Measurements from ENCODE around the gene PDCD5.
"Not testable (repeated sequence)": the region's sequence is repeated elsewhere in the genome, so short reads cannot be mapped to it uniquely, and the experiment has no call there.

Gene PDCD5

GRCh38 chr19:32580353-32580900 is 563 bp upstream of the PDCD5 start:
- no peak for DNase-seq

- peak; percentile 9 for DNase-seq
These were observed 752 bp downstream of the PDCD5 start for GRCh38 chr19:32581705-32582179.

GRCh38 chr19:32587747-32588504 is 6.9 kb downstream of the PDCD5 start:
- not testable (repeated sequence) for DNase-seq

- no peak for DNase-seq
These were observed 13.0 kb downstream of the PDCD5 start for GRCh38 chr19:32594021-32594420.

- DNase-seq = no peak
These were observed 14.5 kb downstream of the PDCD5 start for GRCh38 chr19:32595491-32595890.

- DNase-seq = no peak
These were observed 17.0 kb downstream of the PDCD5 start for GRCh38 chr19:32598022-32598421.

GRCh38 chr19:32599258-32599657 is 18.3 kb downstream of the PDCD5 start:
- DNase-seq = no peak

- DNase-seq = no peak
These were observed 18.8 kb downstream of the PDCD5 start for GRCh38 chr19:32599736-32600157.

- DNase-seq = no peak
These were observed 23.0 kb downstream of the PDCD5 start for GRCh38 chr19:32603961-32604360.

- DNase-seq = no peak
These were observed 24.6 kb downstream of the PDCD5 start for GRCh38 chr19:32605544-32605943.

- DNase-seq = no peak
These were observed 25.3 kb downstream of the PDCD5 start for GRCh38 chr19:32606289-32606688.

- no peak for DNase-seq
These were observed 26.5 kb downstream of the PDCD5 start for GRCh38 chr19:32607479-32607878.

- no peak for DNase-seq
These were observed 30.2 kb downstream of the PDCD5 start for GRCh38 chr19:32611161-32611560.

- no peak for DNase-seq
These were observed 32.0 kb downstream of the PDCD5 start for GRCh38 chr19:32613008-32613407.

GRCh38 chr19:32614916-32615315 is 33.9 kb downstream of the PDCD5 start:
- DNase-seq = no peak

GRCh38 chr19:32615569-32615968 is 34.6 kb downstream of the PDCD5 start:
- DNase-seq = no peak

GRCh38 chr19:32619051-32619685 is 38.2 kb downstream of the PDCD5 start:
- DNase-seq = no peak

- no peak for DNase-seq
These were observed 41.0 kb downstream of the PDCD5 start for GRCh38 chr19:32622002-32622401.

GRCh38 chr19:32624410-32624809 is 43.4 kb downstream of the PDCD5 start:
- DNase-seq = no peak

GRCh38 chr19:32626969-32627368 is 46.0 kb downstream of the PDCD5 start:
- no peak for DNase-seq

GRCh38 chr19:32627714-32628270 is 46.8 kb downstream of the PDCD5 start:
- no peak for DNase-seq

GRCh38 chr19:32630338-32630737 is 49.3 kb downstream of the PDCD5 start:
- no peak for DNase-seq

GRCh38 chr19:32631381-32631780 is 50.4 kb downstream of the PDCD5 start:
- DNase-seq = no peak

Measured in NK-92 treated with Interleukin-12 subunit alpha and Interleukin-12 subunit beta, amount 100 ng/mL, for 24 hours (cell line).